ENCODE data around the gene HIVEP2. TPM values are rescaled to one million over a fixed set of nuclear protein-coding genes. Genes with fewer than 3 reads are reported as not detected.

HIVEP2 gene
- polyA plus RNA-seq, 2 of the 4 experiments (the other 2 are of a cell fraction) = 2.2 to 2.6 TPM

DNA sequence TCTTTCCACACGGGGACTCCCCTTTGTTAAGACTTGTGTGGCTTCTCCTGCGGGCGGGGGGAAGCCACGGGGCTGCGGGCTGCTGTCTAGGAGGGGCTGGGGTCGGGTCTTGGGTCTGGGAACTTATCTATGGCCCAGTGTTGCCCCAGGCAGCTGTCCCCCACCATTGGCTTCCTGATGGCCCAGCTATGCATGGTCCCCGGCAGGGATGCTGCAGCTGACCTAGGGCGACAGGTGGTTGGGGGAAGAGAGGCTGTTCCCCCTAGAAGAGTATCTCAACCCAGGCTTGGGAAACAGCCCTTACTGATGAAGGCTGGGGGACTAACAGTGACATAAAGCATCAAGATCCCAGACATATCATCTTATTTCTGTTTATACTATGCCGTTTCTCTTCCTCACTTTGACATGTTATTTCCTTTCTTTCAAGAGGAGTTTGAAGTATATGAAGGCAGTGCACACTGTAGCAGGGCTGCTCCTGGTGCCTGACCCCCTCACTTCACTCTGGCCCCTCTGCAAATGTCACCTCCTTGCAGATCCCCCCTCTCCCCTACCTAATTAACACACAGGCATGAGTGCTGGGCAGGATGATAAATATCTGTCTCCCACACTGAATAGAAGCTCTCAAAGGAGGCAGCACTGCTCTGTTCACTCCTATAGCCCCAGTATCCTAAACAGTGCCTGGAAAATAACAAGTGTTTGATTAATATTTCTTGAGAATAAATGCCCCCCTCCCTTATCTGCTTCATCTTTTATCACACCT lies 87.0 kb downstream of the HIVEP2 start:
- TF ChIP-seq, protein P1, sequence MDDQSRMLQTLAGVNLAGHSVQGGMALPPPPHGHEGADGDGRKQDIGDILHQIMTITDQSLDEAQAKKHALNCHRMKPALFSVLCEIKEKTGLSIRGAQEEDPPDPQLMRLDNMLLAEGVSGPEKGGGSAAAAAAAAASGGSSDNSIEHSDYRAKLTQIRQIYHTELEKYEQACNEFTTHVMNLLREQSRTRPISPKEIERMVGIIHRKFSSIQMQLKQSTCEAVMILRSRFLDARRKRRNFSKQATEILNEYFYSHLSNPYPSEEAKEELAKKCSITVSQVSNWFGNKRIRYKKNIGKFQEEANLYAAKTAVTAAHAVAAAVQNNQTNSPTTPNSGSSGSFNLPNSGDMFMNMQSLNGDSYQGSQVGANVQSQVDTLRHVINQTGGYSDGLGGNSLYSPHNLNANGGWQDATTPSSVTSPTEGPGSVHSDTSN (IDR thresholded peaks at IDR 0.05) = no peak
- no peak for TF ChIP-seq PHF8 (IDR thresholded peaks at IDR 0.05; ENCODE audit: borderline replicate concordance, low read depth)
- TF ChIP-seq ZNF302 (CRISPR knock-in tag; IDR thresholded peaks at IDR 0.05) = no peak
- no peak for TF ChIP-seq FOXS1 (CRISPR knock-in tag; IDR thresholded peaks at IDR 0.05)
- TF ChIP-seq RARB (CRISPR knock-in tag; IDR thresholded peaks at IDR 0.05) = no peak
- no peak for TF ChIP-seq CHD4 (IDR thresholded peaks at IDR 0.05; ENCODE audit: borderline replicate concordance)
- TF ChIP-seq, protein P2, sequence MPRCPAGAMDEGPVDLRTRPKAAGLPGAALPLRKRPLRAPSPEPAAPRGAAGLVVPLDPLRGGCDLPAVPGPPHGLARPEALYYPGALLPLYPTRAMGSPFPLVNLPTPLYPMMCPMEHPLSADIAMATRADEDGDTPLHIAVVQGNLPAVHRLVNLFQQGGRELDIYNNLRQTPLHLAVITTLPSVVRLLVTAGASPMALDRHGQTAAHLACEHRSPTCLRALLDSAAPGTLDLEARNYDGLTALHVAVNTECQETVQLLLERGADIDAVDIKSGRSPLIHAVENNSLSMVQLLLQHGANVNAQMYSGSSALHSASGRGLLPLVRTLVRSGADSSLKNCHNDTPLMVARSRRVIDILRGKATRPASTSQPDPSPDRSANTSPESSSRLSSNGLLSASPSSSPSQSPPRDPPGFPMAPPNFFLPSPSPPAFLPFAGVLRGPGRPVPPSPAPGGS (IDR thresholded peaks at IDR 0.05) = no peak
- TF ChIP-seq KDM1A (IDR thresholded peaks at IDR 0.05; ENCODE audit: low read depth) = no peak
- no peak for TF ChIP-seq NR3C1 (IDR thresholded peaks at IDR 0.05)
- no peak for TF ChIP-seq MAFK (IDR thresholded peaks at IDR 0.05; ENCODE audit: partially characterized antibody)
- TF ChIP-seq RAD21 (conservative IDR thresholded peaks at IDR 0.05 in 1 of 2, IDR thresholded peaks at IDR 0.05 in 1 of 2) = no peak
- TF ChIP-seq RFX5 (IDR thresholded peaks at IDR 0.05) = no peak
- TF ChIP-seq, protein P3, sequence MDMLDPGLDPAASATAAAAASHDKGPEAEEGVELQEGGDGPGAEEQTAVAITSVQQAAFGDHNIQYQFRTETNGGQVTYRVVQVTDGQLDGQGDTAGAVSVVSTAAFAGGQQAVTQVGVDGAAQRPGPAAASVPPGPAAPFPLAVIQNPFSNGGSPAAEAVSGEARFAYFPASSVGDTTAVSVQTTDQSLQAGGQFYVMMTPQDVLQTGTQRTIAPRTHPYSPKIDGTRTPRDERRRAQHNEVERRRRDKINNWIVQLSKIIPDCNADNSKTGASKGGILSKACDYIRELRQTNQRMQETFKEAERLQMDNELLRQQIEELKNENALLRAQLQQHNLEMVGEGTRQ (IDR thresholded peaks at IDR 0.05) = no peak
- no peak for TF ChIP-seq CHD2 (IDR thresholded peaks at IDR 0.05; ENCODE audit: low read length, partially characterized antibody)
- CTCF ChIA-PET = no interaction called here
- FAIRE-seq = no peak
- 71% methylated on average over 6 of the region's 9 CpGs for whole genome bisulfite sequencing (ENCODE audit: missing lambda C conversion rate)
- Histone ChIP-seq H3K9me3 (no peaks in the 10 kb centered on the region), H3K4me3 (no peak overlapping the region), H3K4me1 (no peaks in the 10 kb centered on the region), H3K4me2 (no peak overlapping the region), H3K27ac (no peak overlapping the region)
- ATAC-seq = no peak
- DNase-seq (ENCODE audit: low read depth in 1 of 2, low spot score in 1 of 2) = no peak
- POLR2A ChIA-PET = no interaction called here

DNA sequence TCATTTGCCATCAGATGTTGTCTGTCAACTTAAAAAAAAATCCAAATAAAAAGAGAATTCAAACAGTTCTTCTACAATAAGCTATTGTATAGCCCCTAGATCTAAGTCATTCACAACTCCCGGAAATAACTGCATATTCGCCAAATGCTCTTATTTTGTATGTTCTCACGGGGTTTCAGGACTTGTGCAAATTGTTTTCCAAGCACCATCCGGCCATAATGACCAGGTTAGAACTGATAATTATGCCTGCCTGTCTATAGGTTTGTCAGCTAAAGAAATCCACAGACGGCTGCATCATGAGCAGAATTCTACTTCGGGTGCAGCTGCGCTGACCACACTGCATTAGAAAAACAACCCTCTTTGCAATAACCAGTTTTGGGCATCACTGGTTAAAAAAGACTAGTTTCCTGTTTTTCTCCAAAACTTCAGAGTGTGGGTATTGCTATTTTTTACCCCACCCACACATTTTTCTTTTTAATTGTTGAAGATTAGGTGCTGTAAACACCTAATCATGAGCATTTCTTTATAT lies 87.7 kb downstream of the HIVEP2 start:
- Histone ChIP-seq H3K4me2 (no peak overlapping the region), H3K4me3 (no peak overlapping the region), H3K9me3 (no peaks in the 10 kb centered on the region), H3K4me1 (no peaks in the 10 kb centered on the region), H3K27ac (no peak overlapping the region)
- TF ChIP-seq GATA3 (IDR thresholded peaks at IDR 0.05; ENCODE audit: borderline replicate concordance) (no peak), CEBPB (IDR thresholded peaks at IDR 0.05) (no peak)
- ChIA-PET POLR2A (no interaction called here), CTCF (interaction anchor here (1.1 kb wide), 1 partner anchor 9 kb away, joined by 3 read pairs; no protein-coding TSS in a partner anchor)
- no peak for FAIRE-seq
- 88% methylated on average over 7 of the region's 7 CpGs for WGBS (ENCODE audit: missing lambda C conversion rate)
- no peak for ATAC-seq
- no peak for DNase-seq (ENCODE audit: low read depth in 1 of 2, low spot score in 1 of 2)

DNA sequence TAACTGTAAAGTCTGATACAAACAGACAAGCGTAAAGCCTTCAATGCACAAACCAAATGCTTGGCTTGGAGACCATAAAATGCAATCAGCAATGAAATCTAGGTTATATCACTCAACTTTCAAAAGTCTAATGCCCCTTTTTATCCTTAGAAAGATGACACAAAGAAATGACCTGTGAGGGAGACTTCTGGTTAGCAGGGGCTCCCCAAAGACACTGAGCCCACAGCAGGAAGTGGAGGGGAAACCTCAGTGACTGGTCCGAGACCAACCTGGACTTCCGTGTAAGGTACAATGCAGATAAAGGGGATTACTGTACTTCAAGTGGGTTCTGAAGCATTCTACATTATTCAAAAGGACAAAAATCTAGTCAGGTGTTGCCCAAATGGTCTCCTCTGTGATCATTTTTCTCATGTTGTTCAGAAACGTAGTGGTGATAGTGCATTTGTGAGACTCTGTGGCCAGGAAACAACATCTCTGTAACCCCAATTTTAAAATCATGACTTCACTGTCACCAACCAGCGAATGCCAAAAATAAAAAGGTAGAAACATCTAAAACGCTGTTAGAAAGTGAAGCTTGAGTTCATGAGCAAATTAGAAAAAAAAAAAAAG lies 88.2 kb downstream of the HIVEP2 start:
- TF ChIP-seq ZC3H11A (IDR thresholded peaks at IDR 0.05) = no peak
- TF ChIP-seq, protein P4, sequence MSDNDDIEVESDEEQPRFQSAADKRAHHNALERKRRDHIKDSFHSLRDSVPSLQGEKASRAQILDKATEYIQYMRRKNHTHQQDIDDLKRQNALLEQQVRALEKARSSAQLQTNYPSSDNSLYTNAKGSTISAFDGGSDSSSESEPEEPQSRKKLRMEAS (IDR thresholded peaks at IDR 0.05) = no peak
- TF ChIP-seq MYC (IDR thresholded peaks at IDR 0.05; ENCODE audit: borderline replicate concordance, low read length) = no peak
- TF ChIP-seq SMC3 (IDR thresholded peaks at IDR 0.05) = no peak
- TF ChIP-seq MAFK (IDR thresholded peaks at IDR 0.05; ENCODE audit: partially characterized antibody) = no peak
- no peak for TF ChIP-seq MAZ (IDR thresholded peaks at IDR 0.05; ENCODE audit: borderline replicate concordance, low read depth, low read length)
- TF ChIP-seq RCOR1 (IDR thresholded peaks at IDR 0.05; ENCODE audit: low read depth, low read length) = no peak
- TF ChIP-seq HDAC2 (IDR thresholded peaks at IDR 0.05) = no peak
- no peak for TF ChIP-seq SREBF2 (IDR thresholded peaks at IDR 0.05)
- TF ChIP-seq POLR2AphosphoS2 (conservative IDR thresholded peaks at IDR 0.05; ENCODE audit: low read length) = no peak
- TF ChIP-seq NR3C1 (IDR thresholded peaks at IDR 0.05) = no peak
- no peak for TF ChIP-seq HEYL (CRISPR knock-in tag; IDR thresholded peaks at IDR 0.05)
- no peak overlapping the region for H3K4me2 ChIP-seq
- ChIA-PET CTCF (interaction anchor here (1.1 kb wide), 1 partner anchor 10 kb away, joined by 3 read pairs; no protein-coding TSS in a partner anchor), POLR2A (no interaction called here)
- DNase-seq (ENCODE audit: low read depth in 1 of 2, low spot score in 1 of 2) = no peak
- H3K4me1 ChIP-seq = 0 out of 3 replicates have a peak, but pooled peaks cover under 1% of the 10 kb centered on the region
- ATAC-seq = no peak
- 78% methylated on average over 6 of the region's 6 CpGs for WGBS (ENCODE audit: missing lambda C conversion rate)
- no peaks in the 10 kb centered on the region for H3K9me3 ChIP-seq
- H3K27ac ChIP-seq = no peak overlapping the region
- FAIRE-seq = no peak
- no peak overlapping the region for H3K4me3 ChIP-seq
